ENCODE results near the gene SMAP1.

The SMAP1 gene

DNA sequence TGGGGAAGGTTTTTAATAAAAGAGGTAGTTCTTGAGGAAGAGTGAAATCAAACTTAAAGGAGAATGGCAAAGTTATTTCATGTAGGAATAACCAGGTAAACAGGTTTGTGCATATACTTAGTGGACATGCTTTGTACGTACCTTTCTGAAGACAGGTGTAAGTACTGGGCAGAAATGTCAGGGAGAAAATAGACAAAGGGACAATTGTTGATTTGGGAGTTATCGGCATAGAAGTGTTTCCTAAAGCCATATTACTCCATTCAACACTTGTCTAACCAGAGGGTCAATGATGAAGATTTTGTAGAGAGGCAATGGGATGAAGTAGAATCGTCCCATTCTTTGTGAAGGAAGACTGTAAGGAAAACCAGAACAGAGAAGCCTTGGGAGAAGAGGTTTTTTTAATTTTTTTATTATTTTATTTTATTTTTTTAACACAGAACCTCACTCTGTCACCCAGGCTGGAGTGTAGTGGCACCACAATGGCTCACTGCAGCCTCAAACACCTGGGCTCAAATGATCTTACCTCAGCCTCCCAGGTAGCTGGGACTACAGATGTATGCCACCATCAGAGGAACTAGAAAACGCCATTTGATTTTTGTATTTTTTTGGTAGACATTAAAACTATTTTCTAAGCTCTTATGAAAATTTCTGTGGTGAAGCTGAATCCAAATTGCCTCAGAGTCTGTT, 18.0 kb downstream of the SMAP1 start:
- peaks cover 16% of the 10 kb centered on the region for H3K4me1 ChIP-seq (ENCODE audit: control insufficient read depth, insufficient read depth, low read length)
- H3K36me3 ChIP-seq (ENCODE audit: control insufficient read depth, insufficient read depth, low read length): no peaks in the 10 kb centered on the region
- no peak overlapping the region for H3K9ac ChIP-seq (ENCODE audit: low read length)
- H3K4me3 ChIP-seq (ENCODE audit: low read length): no peak overlapping the region
- H3K9me3 ChIP-seq (ENCODE audit: control insufficient read depth, low read length): no peaks in the 10 kb centered on the region
- H3K27me3 ChIP-seq (ENCODE audit: control insufficient read depth, insufficient read depth, low read length): no peaks in the 10 kb centered on the region

DNA sequence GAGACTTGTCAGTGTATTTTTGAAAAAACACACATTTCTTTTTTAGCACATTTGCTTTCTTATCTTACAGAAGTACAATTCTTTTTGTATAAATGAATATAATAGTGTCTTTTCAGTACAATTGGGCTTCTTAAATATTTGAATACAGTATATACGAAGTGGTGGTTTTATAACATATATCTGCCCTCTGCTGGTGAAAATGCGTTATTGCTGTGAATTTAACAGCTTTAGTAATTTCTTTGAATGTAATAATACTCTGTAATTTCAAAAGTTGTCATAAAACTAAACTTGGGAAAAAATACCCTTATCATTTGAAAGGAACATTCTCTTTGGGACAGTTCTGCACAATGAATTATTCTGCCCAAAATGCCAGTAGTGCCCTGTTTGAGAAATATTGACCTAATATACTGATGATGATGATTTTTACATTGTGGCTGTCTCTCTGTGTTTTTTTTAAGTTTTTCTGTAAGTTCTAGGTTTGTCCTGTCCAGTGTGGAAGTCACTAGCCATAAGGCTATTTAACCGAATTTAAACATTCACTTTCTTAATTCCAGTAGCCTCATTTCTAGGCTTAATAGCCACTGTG, 19.0 kb downstream of the SMAP1 start:
- no peak overlapping the region for H3K4me3 ChIP-seq (ENCODE audit: low read length)
- H3K36me3 ChIP-seq (ENCODE audit: control insufficient read depth, insufficient read depth, low read length): no peaks in the 10 kb centered on the region
- H3K27me3 ChIP-seq (ENCODE audit: control insufficient read depth, insufficient read depth, low read length): no peaks in the 10 kb centered on the region
- no peaks in the 10 kb centered on the region for H3K9me3 ChIP-seq (ENCODE audit: control insufficient read depth, low read length)
- H3K9ac ChIP-seq (ENCODE audit: low read length): no peak overlapping the region
- peaks cover 16% of the 10 kb centered on the region for H3K4me1 ChIP-seq (ENCODE audit: control insufficient read depth, insufficient read depth, low read length)

DNA sequence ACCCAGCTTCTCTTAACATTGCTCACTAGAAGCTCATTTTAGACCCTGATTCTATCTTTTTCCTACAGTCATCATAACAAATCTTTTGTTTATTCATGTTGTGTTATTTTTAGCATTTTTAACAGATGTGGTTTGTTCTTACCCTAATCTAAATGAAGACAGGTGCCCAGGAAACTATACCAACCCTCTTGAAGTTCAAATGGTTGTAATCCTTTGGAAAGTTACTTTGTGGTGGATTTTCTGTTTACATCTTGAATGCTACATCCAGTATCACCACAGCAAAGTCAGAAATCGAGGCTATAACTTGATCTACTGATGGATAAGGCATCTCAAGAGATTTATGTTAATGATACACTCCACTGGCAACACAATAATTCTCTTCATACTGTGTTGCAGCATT, 26.2 kb downstream of the SMAP1 start:
- Histone ChIP-seq H3K9ac (ENCODE audit: low read length) (no peak overlapping the region), H3K36me3 (ENCODE audit: control insufficient read depth, insufficient read depth, low read length) (no peaks in the 10 kb centered on the region), H3K4me3 (ENCODE audit: low read length) (no peak overlapping the region), H3K9me3 (ENCODE audit: control insufficient read depth, low read length) (no peaks in the 10 kb centered on the region), H3K4me1 (ENCODE audit: control insufficient read depth, insufficient read depth, low read length) (no peaks in the 10 kb centered on the region), H3K27me3 (ENCODE audit: control insufficient read depth, insufficient read depth, low read length) (no peaks in the 10 kb centered on the region)

DNA sequence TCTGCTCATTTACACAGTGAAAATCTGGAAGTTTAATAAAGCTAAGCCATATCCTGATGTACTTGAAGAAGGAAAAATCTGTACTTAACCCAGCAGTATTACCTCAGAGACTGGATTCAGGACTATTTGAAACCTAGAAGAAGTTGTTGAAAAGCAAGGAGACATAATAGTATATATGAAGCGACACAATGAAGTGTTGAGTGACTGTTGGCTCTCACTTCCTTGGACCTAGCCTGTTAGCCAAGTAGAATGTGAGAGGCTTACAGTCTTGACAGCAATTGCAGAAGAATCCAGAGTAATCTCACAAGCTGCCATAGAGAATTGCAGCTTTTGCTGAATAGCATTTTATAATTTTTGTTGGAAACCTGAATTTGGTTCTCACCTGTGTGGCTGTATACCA, 26.7 kb downstream of the SMAP1 start:
- no peaks in the 10 kb centered on the region for H3K9me3 ChIP-seq (ENCODE audit: control insufficient read depth, low read length)
- peaks cover 2% of the 10 kb centered on the region for H3K4me1 ChIP-seq (ENCODE audit: control insufficient read depth, insufficient read depth, low read length)
- no peaks in the 10 kb centered on the region for H3K36me3 ChIP-seq (ENCODE audit: control insufficient read depth, insufficient read depth, low read length)
- H3K9ac ChIP-seq (ENCODE audit: low read length): no peak overlapping the region
- H3K4me3 ChIP-seq (ENCODE audit: low read length): no peak overlapping the region
- no peaks in the 10 kb centered on the region for H3K27me3 ChIP-seq (ENCODE audit: control insufficient read depth, insufficient read depth, low read length)

DNA sequence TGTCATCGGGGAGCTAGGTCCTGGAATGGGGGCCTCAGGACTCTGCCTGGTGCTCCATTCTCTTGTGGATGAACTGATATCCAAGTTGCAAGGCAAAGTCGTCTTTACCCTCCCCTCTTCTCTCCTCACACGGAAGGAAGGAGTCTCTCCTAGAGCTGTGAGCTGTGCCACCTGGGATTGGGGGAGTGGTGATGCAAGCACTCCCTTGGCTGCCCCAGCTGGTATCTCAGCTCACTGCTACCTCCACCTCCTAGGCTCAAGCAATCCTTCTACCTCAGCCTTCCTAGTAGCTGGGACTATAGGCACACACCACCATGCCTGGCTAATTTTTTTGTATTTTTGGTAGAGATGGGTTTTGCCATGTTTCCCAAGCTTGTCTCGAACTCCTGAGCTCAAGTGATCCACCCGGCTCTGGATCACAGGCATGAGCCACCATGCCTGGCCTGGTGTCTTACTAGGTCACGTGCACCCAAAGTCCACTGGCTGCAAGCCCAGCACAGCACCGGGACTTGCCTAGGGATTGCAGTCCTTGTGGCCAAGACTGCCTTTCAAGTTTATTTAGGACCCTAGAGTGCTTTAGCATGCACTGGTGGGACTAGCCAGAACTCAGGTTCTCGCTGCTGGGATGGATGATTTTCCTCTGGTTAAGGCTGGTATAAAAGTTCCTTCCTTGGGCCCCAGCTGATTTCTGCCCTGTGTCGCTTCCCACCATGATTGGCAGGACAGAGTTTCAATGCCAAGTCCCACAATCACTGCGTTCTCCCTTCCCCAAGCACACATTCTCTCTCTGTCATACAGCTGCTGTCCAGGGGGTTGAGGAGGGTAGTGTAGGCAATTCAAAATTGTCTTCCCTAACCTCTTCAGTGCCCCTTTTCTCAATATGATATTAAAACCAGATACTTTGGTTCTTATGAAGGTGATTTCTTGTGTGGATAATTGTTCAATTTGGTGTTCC, 33.5 kb downstream of the SMAP1 start:
- no peaks in the 10 kb centered on the region for H3K36me3 ChIP-seq (ENCODE audit: control insufficient read depth, insufficient read depth, low read length)
- no peak overlapping the region for H3K9ac ChIP-seq (ENCODE audit: low read length)

DNA sequence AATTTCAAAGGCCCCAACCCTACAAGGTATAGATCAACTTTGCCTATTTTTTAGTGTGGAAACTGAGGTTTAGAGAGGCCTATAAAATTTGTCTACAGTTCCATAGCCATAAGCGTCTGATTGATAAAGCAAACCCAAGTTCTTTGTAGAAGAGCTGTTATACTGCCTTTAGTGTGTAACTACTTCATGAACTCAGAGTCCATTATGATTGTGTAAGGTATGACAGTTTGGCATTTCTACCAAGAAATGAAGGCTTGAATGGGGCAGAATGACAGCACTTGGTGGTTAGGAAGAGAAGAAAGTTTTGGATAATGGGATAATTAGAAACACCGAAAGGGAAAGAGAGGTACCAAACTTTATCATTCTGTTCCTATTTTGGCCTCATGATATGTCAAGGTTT, 38.1 kb downstream of the SMAP1 start:
- peaks cover 9% of the 10 kb centered on the region for H3K4me1 ChIP-seq (ENCODE audit: control insufficient read depth, insufficient read depth, low read length)
- no peaks in the 10 kb centered on the region for H3K27me3 ChIP-seq (ENCODE audit: control insufficient read depth, insufficient read depth, low read length)
- H3K36me3 ChIP-seq (ENCODE audit: control insufficient read depth, insufficient read depth, low read length): no peaks in the 10 kb centered on the region
- no peak overlapping the region for H3K9ac ChIP-seq (ENCODE audit: low read length)
- H3K4me3 ChIP-seq (ENCODE audit: low read length): no peak overlapping the region
- no peaks in the 10 kb centered on the region for H3K9me3 ChIP-seq (ENCODE audit: control insufficient read depth, low read length)

More for the DNA sequence above, 33.5 kb downstream of the SMAP1 start:
- H3K4me3 ChIP-seq (ENCODE audit: low read length): no peak overlapping the region
- H3K4me1 ChIP-seq (ENCODE audit: control insufficient read depth, insufficient read depth, low read length): peaks cover 8% of the 10 kb centered on the region
- no peaks in the 10 kb centered on the region for H3K9me3 ChIP-seq (ENCODE audit: control insufficient read depth, low read length)
- no peaks in the 10 kb centered on the region for H3K27me3 ChIP-seq (ENCODE audit: control insufficient read depth, insufficient read depth, low read length)

DNA sequence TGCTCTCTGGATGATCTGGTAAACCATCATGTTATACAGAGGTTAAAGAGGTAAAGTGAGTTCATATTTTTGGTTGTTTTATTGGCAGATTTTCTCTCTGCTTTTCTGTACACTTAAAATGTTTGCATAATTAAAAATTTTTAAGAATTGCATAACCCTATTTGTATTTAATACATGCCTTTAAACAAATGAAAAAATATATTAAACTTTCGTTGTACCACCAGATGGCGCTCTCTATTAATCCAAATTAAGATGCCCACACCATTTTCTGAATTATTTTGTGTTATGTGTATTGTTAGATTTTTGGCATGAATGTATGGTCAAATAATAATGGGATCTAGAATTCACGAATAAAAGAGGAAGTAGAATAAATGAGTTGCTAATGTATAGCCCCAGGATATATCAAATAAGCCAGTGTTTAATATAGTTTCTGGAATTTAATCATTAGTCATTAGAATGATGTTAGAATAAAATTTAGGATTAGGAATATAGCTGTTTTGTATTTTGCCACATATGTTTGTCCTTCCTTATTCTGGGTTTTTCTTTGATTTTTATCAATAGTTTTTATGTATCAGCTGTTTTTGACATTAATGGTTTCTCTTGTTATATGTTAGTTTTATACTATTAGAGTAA, 38.9 kb downstream of the SMAP1 start:
- peaks cover 9% of the 10 kb centered on the region for H3K4me1 ChIP-seq (ENCODE audit: control insufficient read depth, insufficient read depth, low read length)
- H3K9me3 ChIP-seq (ENCODE audit: control insufficient read depth, low read length): no peaks in the 10 kb centered on the region
- H3K27me3 ChIP-seq (ENCODE audit: control insufficient read depth, insufficient read depth, low read length): no peaks in the 10 kb centered on the region
- H3K4me3 ChIP-seq (ENCODE audit: low read length): no peak overlapping the region
- no peak overlapping the region for H3K9ac ChIP-seq (ENCODE audit: low read length)
- no peaks in the 10 kb centered on the region for H3K36me3 ChIP-seq (ENCODE audit: control insufficient read depth, insufficient read depth, low read length)

DNA sequence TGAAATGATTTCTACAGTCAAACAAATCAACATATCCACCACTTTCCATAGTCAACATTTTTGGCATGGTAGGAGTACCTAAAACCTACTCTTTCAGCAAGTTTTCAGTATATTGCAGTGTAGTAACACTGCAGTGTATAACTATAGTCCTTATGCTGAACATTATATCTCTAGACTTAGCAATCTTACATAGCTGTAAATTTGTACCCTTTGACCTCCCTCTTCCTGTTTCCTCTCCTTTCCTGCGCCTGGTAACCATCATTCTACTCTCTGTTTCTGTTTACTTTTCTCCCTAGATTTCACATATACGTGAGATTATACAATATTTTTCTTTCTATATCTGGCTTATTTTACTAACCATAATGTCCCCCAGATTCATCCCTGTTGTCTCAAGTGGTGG, 40.2 kb downstream of the SMAP1 start:
- Histone ChIP-seq H3K4me3 (ENCODE audit: low read length) (no peak overlapping the region), H3K9me3 (ENCODE audit: control insufficient read depth, low read length) (no peaks in the 10 kb centered on the region), H3K36me3 (ENCODE audit: control insufficient read depth, insufficient read depth, low read length) (no peaks in the 10 kb centered on the region), H3K27me3 (ENCODE audit: control insufficient read depth, insufficient read depth, low read length) (no peaks in the 10 kb centered on the region), H3K9ac (ENCODE audit: low read length) (no peak overlapping the region), H3K4me1 (ENCODE audit: control insufficient read depth, insufficient read depth, low read length) (peaks cover 9% of the 10 kb centered on the region)

DNA sequence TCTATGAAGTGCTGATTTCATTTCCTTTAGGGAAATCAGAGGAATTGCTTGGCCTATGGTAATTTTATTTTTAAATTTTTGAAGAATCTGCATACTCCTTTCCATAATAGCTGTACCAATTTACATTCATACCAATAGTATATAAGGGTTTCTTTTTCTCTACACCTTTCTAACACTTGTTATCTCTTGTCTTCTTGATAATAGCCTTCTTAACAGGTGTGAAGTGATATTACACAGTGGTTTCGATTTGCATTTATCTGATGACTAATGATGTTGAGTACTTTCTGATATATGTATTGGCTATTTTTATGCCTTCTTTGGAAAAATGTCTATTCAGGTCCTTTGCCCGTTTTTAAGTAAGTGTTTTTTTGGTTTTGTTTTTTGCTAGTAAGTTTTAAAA, 40.8 kb downstream of the SMAP1 start:
- peaks cover 9% of the 10 kb centered on the region for H3K4me1 ChIP-seq (ENCODE audit: control insufficient read depth, insufficient read depth, low read length)
- no peak overlapping the region for H3K9ac ChIP-seq (ENCODE audit: low read length)
- no peaks in the 10 kb centered on the region for H3K36me3 ChIP-seq (ENCODE audit: control insufficient read depth, insufficient read depth, low read length)
- H3K9me3 ChIP-seq (ENCODE audit: control insufficient read depth, low read length): no peaks in the 10 kb centered on the region
- no peak overlapping the region for H3K4me3 ChIP-seq (ENCODE audit: low read length)
- no peaks in the 10 kb centered on the region for H3K27me3 ChIP-seq (ENCODE audit: control insufficient read depth, insufficient read depth, low read length)

DNA sequence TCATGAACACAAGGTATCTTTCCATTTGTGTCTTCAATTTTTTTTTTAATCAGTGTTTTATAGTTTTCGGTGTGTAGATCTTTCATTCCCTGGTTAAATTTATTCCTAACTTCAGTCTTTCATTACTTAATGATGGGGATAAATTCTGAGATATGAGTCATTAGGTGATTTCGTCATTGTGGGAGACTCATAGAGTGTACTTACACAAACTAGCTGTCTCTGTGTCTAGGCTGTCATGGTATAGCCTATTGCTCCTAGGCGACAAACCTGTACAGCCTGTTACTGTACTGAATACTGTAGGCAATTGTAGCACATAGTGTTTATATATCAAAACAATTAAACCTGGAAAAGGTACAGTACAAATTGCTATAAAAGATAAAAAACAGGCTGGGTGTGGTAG, 42.1 kb downstream of the SMAP1 start:
- H3K4me1 ChIP-seq (ENCODE audit: control insufficient read depth, insufficient read depth, low read length): peaks cover 9% of the 10 kb centered on the region
- no peaks in the 10 kb centered on the region for H3K36me3 ChIP-seq (ENCODE audit: control insufficient read depth, insufficient read depth, low read length)
- no peaks in the 10 kb centered on the region for H3K9me3 ChIP-seq (ENCODE audit: control insufficient read depth, low read length)
- H3K9ac ChIP-seq (ENCODE audit: low read length): no peak overlapping the region
- H3K4me3 ChIP-seq (ENCODE audit: low read length): no peak overlapping the region
- no peaks in the 10 kb centered on the region for H3K27me3 ChIP-seq (ENCODE audit: control insufficient read depth, insufficient read depth, low read length)

DNA sequence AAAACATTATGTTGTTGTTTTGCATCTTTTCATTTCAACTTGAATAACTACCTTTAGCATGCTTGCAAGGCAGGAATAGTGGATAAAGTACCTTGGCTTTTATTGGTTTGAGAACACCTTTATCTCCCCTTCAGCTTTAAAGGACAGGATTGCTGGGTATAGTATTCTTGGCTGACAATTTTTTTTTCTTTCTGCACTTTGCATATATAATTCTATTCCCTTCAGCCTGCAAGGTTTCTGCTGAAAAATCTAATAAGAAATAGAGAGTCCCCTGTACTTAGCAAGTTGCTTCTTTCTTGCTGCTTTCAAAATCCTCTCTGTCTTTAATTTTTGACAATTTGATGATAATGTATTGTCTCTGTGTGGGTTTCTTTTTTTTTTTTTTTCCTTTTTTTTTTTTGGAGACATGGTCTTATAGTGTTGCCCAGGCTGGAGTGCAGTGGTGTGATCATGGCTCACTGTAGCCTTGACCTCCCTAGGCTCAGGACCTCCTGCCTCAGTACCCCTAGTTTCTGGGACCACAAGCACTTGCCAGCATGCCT, 47.1 kb downstream of the SMAP1 start:
- no peaks in the 10 kb centered on the region for H3K36me3 ChIP-seq (ENCODE audit: control insufficient read depth, insufficient read depth, low read length)
- no peak overlapping the region for H3K4me3 ChIP-seq (ENCODE audit: low read length)
- H3K27me3 ChIP-seq (ENCODE audit: control insufficient read depth, insufficient read depth, low read length): no peaks in the 10 kb centered on the region
- no peaks in the 10 kb centered on the region for H3K9me3 ChIP-seq (ENCODE audit: control insufficient read depth, low read length)
- no peaks in the 10 kb centered on the region for H3K4me1 ChIP-seq (ENCODE audit: control insufficient read depth, insufficient read depth, low read length)
- no peak overlapping the region for H3K9ac ChIP-seq (ENCODE audit: low read length)
